ENCODE results near the gene WDR53. TPM values are rescaled to one million over a fixed set of nuclear protein-coding genes. Genes with fewer than 3 reads are reported as not detected.

WDR53 gene
- polyA plus RNA-seq, 3 donors = 4.1 to 6.7 (median 5.3) TPM

GRCh38 chr3:196611761-196612483 lies 43.6 kb upstream of the WDR53 start:
- Mint-ChIP-seq H3K27me3 (ENCODE audit: low read depth in 3 of 3) (peaks cover 0 to 2% (median 0%) of the 10 kb centered on the region in 3 donors), H3K27ac (peak overlapping the region; percentile 51 to 89 (median 83)), H3K9me3 (peaks cover 0 to 2% (median 0%) of the 10 kb centered on the region in 7 donors), H3K36me3 (no peaks in the 10 kb centered on the region), H3K4me1 (peaks cover 35% of the 10 kb centered on the region), H3K4me3 (peak overlapping the region; percentile 55 to 59)
- 25% methylated on average over 4 of the region's 10 CpGs for WGBS (ENCODE audit: insufficient coverage)
- DNase-seq = no peak
- H3K4me3 ChIP-seq (replicated peaks in 1 of 3; ENCODE audit: low read depth in 2 of 3, low read length in 3 of 3) = peak overlapping the region in 1 of 3 experiments; percentile 26
- H3K36me3 ChIP-seq (replicated peaks in 1 of 2; ENCODE audit: control insufficient read depth in 1 of 2, insufficient read depth in 2 of 2, low read length in 2 of 2) = no peaks in the 10 kb centered on the region
- peak overlapping the region; percentile 48 for H3K4me2 ChIP-seq (replicated peaks; ENCODE audit: extremely low read depth, low read length, poor library complexity, severe bottlenecking)
- H3K27ac ChIP-seq (ENCODE audit: low read depth in 1 of 2, low read length in 2 of 2) = peak overlapping the region; percentile 20 to 30
- H3K9me3 ChIP-seq (replicated peaks in 1 of 2; ENCODE audit: control insufficient read depth in 1 of 2, insufficient read depth in 1 of 2, low read length in 2 of 2) = no peaks in the 10 kb centered on the region
- H3K27me3 ChIP-seq (ENCODE audit: control insufficient read depth in 2 of 2, insufficient read depth in 2 of 2, low read length in 2 of 2) = no peaks in the 10 kb centered on the region
- peaks cover 32 to 39% of the 10 kb centered on the region in 2 donors for H3K4me1 ChIP-seq (ENCODE audit: control insufficient read depth in 1 of 2, insufficient read depth in 2 of 2, low read length in 2 of 2)
- no peak for TF ChIP-seq CTCF (IDR thresholded peaks at IDR 0.05)
- peak overlapping the region; percentile 84 for H2AFZ ChIP-seq (ENCODE audit: insufficient read depth, low read depth, low read length, poor library complexity, severe bottlenecking)
- peaks cover 8% of the 10 kb centered on the region for H3K79me2 ChIP-seq (ENCODE audit: insufficient read depth, low read length)
- no peak overlapping the region for H3K9ac ChIP-seq (ENCODE audit: insufficient read depth, low read length, poor library complexity, severe bottlenecking)
- no peaks in the 10 kb centered on the region for H4K20me1 ChIP-seq (ENCODE audit: insufficient read depth, low read length)
- intact Hi-C loops (cut with micrococcal nuclease) = no loop called here

- WGBS (ENCODE audit: insufficient coverage) = no CpG with 5 or more reads among the region's 6 CpGs
- intact Hi-C loops (cut with micrococcal nuclease) = loop anchor here (5.0 kb wide), 3 partner anchors 42 to 77 kb away; no protein-coding TSS in a partner anchor
- H3K4me3 Mint-ChIP-seq = peak overlapping the region; percentile 43 to 80
- no peak for TF ChIP-seq CTCF (IDR thresholded peaks at IDR 0.05)
- Histone ChIP-seq H3K27ac (ENCODE audit: low read depth in 1 of 2, low read length in 2 of 2) (peak overlapping the region; percentile 4 to 68), H4K20me1 (ENCODE audit: insufficient read depth, low read length) (no peaks in the 10 kb centered on the region), H2AFZ (ENCODE audit: insufficient read depth, low read depth, low read length, poor library complexity, severe bottlenecking) (peak overlapping the region; percentile 2), H3K4me1 (ENCODE audit: control insufficient read depth in 1 of 2, insufficient read depth in 2 of 2, low read length in 2 of 2) (peaks cover 26 to 29% of the 10 kb centered on the region in 2 donors), H3K27me3 (ENCODE audit: control insufficient read depth in 2 of 2, insufficient read depth in 2 of 2, low read length in 2 of 2) (no peaks in the 10 kb centered on the region), H3K9me3 (replicated peaks in 1 of 2; ENCODE audit: control insufficient read depth in 1 of 2, insufficient read depth in 1 of 2, low read length in 2 of 2) (no peaks in the 10 kb centered on the region), H3K36me3 (replicated peaks in 1 of 2; ENCODE audit: control insufficient read depth in 1 of 2, insufficient read depth in 2 of 2, low read length in 2 of 2) (no peaks in the 10 kb centered on the region), H3K79me2 (ENCODE audit: insufficient read depth, low read length) (peaks cover 8% of the 10 kb centered on the region), H3K9ac (ENCODE audit: insufficient read depth, low read length, poor library complexity, severe bottlenecking) (no peak overlapping the region), H3K4me3 (replicated peaks in 1 of 3; ENCODE audit: low read depth in 2 of 3, low read length in 3 of 3) (peak overlapping the region in 1 of 3 experiments; percentile 61), H3K4me2 (replicated peaks; ENCODE audit: extremely low read depth, low read length, poor library complexity, severe bottlenecking) (peak overlapping the region; percentile 71)
- peaks cover 0 to 2% (median 0%) of the 10 kb centered on the region in 7 donors for H3K9me3 Mint-ChIP-seq
- H3K27ac Mint-ChIP-seq = peak overlapping the region; percentile 83 to 94 (median 93)
- H3K4me1 Mint-ChIP-seq = peaks cover 31% of the 10 kb centered on the region
- H3K27me3 Mint-ChIP-seq (ENCODE audit: low read depth in 3 of 3) = peaks cover 0 to 2% (median 0%) of the 10 kb centered on the region in 3 donors
- no peaks in the 10 kb centered on the region for H3K36me3 Mint-ChIP-seq
- DNase-seq = no peak
These were observed 41.6 kb upstream of the WDR53 start for GRCh38 chr3:196609805-196610515.

All from CD14-positive monocyte (primary cell).